MM.1S (cell line): ENCODE results near the gene GPC4.

Source experiments
- DNase-seq: peaks from one replicate; pipeline ENCODE4 v3.0.0-alpha.2; 2015
- H2AFZ ChIP-seq: fragments of 300-600 bp; sonication (generic); 2 replicates; pipeline ENCODE4 v1.6.0; 2016; ENCODE audit warnings: antibody characterized with exemption, low read length
- H3F3A ChIP-seq: fragments of 300-600 bp; sonication (generic); 2 replicates; pipeline ENCODE4 v1.6.1; 2016; ENCODE audit warnings: mild to moderate bottlenecking, antibody characterized with exemption, low read length, moderate library complexity, mixed read lengths; ENCODE audit not compliant: insufficient read depth
- H3K27ac ChIP-seq: fragments of 300-600 bp; sonication (generic); 2 replicates; pipeline ENCODE4 v1.5.1; 2016; ENCODE audit warnings: mild to moderate bottlenecking, low read length
- H3K27me3 ChIP-seq: fragments of 300-600 bp; sonication (generic); replicated peaks from 2 replicates; pipeline ENCODE4 v1.6.0; 2016; ENCODE audit warnings: low read length; ENCODE audit not compliant: insufficient read depth
- H3K36me3 ChIP-seq: fragments of 300-600 bp; sonication (generic); replicated peaks from 2 replicates; pipeline ENCODE4 v1.6.1; 2016; ENCODE audit warnings: mild to moderate bottlenecking, low read length, mixed read lengths; ENCODE audit not compliant: insufficient read depth
- H3K4me1 ChIP-seq: fragments of 300-600 bp; sonication (generic); 2 replicates; pipeline ENCODE4 v1.6.1; 2016; ENCODE audit warnings: low read length, mixed read lengths
- H3K4me2 ChIP-seq: fragments of 300-600 bp; sonication (generic); 2 replicates; pipeline ENCODE4 v1.6.0; 2016; ENCODE audit warnings: low read depth, low read length
- H3K4me3 ChIP-seq: fragments of 300-600 bp; sonication (generic); 2 replicates; pipeline ENCODE4 v1.5.1; 2016; ENCODE audit warnings: low read length, mixed read lengths
- H3K79me2 ChIP-seq: fragments of 300-600 bp; sonication (generic); 2 replicates; pipeline ENCODE4 v1.6.1; 2016; ENCODE audit warnings: mixed run types, low read length, mixed read lengths
- H3K9ac ChIP-seq: fragments of 300-600 bp; sonication (generic); 2 replicates; pipeline ENCODE4 v1.6.1; 2016; ENCODE audit warnings: low read length, mixed read lengths
- H3K9me2 ChIP-seq: fragments of 300-600 bp; sonication (generic); replicated peaks from 2 replicates; pipeline ENCODE4 v1.6.1; 2016; ENCODE audit warnings: mild to moderate bottlenecking, low read length, mixed read lengths; ENCODE audit not compliant: insufficient read depth
- H3K9me3 ChIP-seq: fragments of 300-600 bp; sonication (generic); replicated peaks from 2 replicates; pipeline ENCODE4 v1.6.1; 2016; ENCODE audit warnings: mild to moderate bottlenecking, low read length, mixed read lengths; ENCODE audit not compliant: insufficient read depth
- H4K20me1 ChIP-seq: fragments of 300-600 bp; sonication (generic); 2 replicates; pipeline ENCODE4 v1.6.1; 2016; ENCODE audit warnings: mild to moderate bottlenecking, low read length, moderate library complexity, mixed read lengths; ENCODE audit not compliant: insufficient read depth
- CTCF ChIP-seq: fragments of 300-600 bp; sonication (generic); IDR thresholded peaks from 2 replicates; pipeline ENCODE4 v1.5.1; 2016; ENCODE audit warnings: antibody characterized with exemption, low read length, mixed read lengths
- EZH2 ChIP-seq: fragments of 300-600 bp; sonication (generic); optimal IDR thresholded peaks from 2 replicates; pipeline ENCODE3; 2017; ENCODE audit warnings: low read depth, mild to moderate bottlenecking, antibody characterized with exemption, low read length, mixed read lengths
- EZH2phosphoT487 ChIP-seq: fragments of 300-600 bp; sonication (generic); IDR thresholded peaks from 2 replicates; pipeline ENCODE4 v1.6.1; 2018; ENCODE audit warnings: antibody characterized with exemption, low read length

The GPC4 gene

GRCh38 chrX:133307637-133308498, 107.4 kb downstream of the GPC4 start:
- Histone ChIP-seq H4K20me1 (no peaks in the 10 kb centered on the region), H3K4me3 (no peak overlapping the region), H3K9ac (no peak overlapping the region), H3K79me2 (no peaks in the 10 kb centered on the region), H3K36me3 (no peaks in the 10 kb centered on the region), H3K9me3 (no peaks in the 10 kb centered on the region), H3F3A (no peaks in the 10 kb centered on the region), H3K27me3 (no peaks in the 10 kb centered on the region), H3K27ac (no peak overlapping the region), H3K9me2 (no peaks in the 10 kb centered on the region), H3K4me2 (no peak overlapping the region), H2AFZ (no peak overlapping the region), H3K4me1 (no peaks in the 10 kb centered on the region)
- no peak for TF ChIP-seq CTCF
- DNase-seq, result no peak

- no peak overlapping the region for H2AFZ ChIP-seq
- H3K9me2 ChIP-seq, result no peaks in the 10 kb centered on the region
- H3K4me1 ChIP-seq, result no peaks in the 10 kb centered on the region
- H3K36me3 ChIP-seq, result no peaks in the 10 kb centered on the region
- H3K9ac ChIP-seq, result no peak overlapping the region
- no peaks in the 10 kb centered on the region for H3K79me2 ChIP-seq
- H3K4me3 ChIP-seq, result no peak overlapping the region
- H3F3A ChIP-seq, result no peaks in the 10 kb centered on the region
- TF ChIP-seq EZH2 (no peak), CTCF (no peak), EZH2phosphoT487 (no peak)
- no peak overlapping the region for H3K27ac ChIP-seq
- no peak overlapping the region for H3K4me2 ChIP-seq
- no peaks in the 10 kb centered on the region for H3K27me3 ChIP-seq
- DNase-seq, result no peak
- H4K20me1 ChIP-seq, result no peaks in the 10 kb centered on the region
- no peaks in the 10 kb centered on the region for H3K9me3 ChIP-seq
Observed at GRCh38 chrX:133307094-133307493, 108.2 kb downstream of the GPC4 start.

DNA sequence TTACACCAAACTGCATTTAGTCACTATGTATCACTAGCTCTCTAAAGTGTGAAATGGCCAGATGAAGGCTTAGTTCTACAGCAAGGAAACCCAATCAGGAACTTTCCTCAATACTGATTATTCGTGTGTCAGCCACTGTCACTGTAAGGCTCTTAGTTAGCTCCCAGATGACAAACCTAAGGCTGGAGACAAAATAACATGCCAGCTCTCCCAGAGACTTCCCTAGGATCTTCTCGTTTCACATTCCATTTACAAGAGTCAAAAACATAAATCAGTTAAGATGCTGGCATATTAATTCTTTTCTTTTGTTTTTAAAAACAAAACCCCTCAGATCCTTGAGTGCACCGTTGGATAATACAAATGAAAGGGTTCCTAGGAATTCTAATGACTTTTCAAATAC, 109.0 kb downstream of the GPC4 start:
- Histone ChIP-seq H2AFZ (no peak overlapping the region), H3K9me3 (no peaks in the 10 kb centered on the region), H3K9me2 (no peaks in the 10 kb centered on the region), H3F3A (no peaks in the 10 kb centered on the region), H3K27ac (no peak overlapping the region), H3K4me3 (no peak overlapping the region), H3K4me1 (no peaks in the 10 kb centered on the region), H3K79me2 (no peaks in the 10 kb centered on the region), H3K9ac (no peak overlapping the region), H3K4me2 (no peak overlapping the region), H3K36me3 (no peaks in the 10 kb centered on the region), H4K20me1 (no peaks in the 10 kb centered on the region), H3K27me3 (no peaks in the 10 kb centered on the region)
- no peak for DNase-seq
- TF ChIP-seq CTCF, result no peak
- TF ChIP-seq EZH2phosphoT487, result no peak
- no peak for TF ChIP-seq EZH2
